Measurements from ENCODE around the gene APBB1IP. TPM values are rescaled to one million over a fixed set of nuclear protein-coding genes. Genes with fewer than 3 reads are reported as not detected.
"Not testable (repeated sequence)": the region's sequence is repeated elsewhere in the genome, so short reads cannot be mapped to it uniquely, and the experiment has no call there.

The APBB1IP gene
- total RNA-seq = 2.5 TPM
- long read RNA-seq = 0 reads

- peak; percentile 96 for DNase-seq (ENCODE audit: low spot score)
Observed at GRCh38 chr10:26437637-26438461, at the start of gene APBB1IP. Gene APBB1IP (plus strand): TSS chr10:26438341. CDS start chr10:26492327, 53,986 bp downstream.

GRCh38 chr10:26389533-26389932 lies 48.6 kb upstream of the APBB1IP start:
- intact Hi-C loops (cut with DNase I) = no loop called here
- no peak for DNase-seq (ENCODE audit: low spot score)

More at GRCh38 chr10:26437637-26438461, at the start of gene APBB1IP:
- intact Hi-C loops (cut with DNase I) = no loop called here

GRCh38 chr10:26391701-26392695 lies 46.1 kb upstream of the APBB1IP start:
- intact Hi-C loops (cut with DNase I) = no loop called here
- peak; percentile 84 for DNase-seq (ENCODE audit: low spot score)

GRCh38 chr10:26398353-26398752 lies 39.8 kb upstream of the APBB1IP start:
- intact Hi-C loops (cut with DNase I) = not testable (repeated sequence)

GRCh38 chr10:26407406-26407969 lies 30.7 kb upstream of the APBB1IP start:
- intact Hi-C loops (cut with DNase I) = no loop called here
- no peak for DNase-seq (ENCODE audit: low spot score)

More at GRCh38 chr10:26398353-26398752, 39.8 kb upstream of the APBB1IP start:
- not testable (repeated sequence) for DNase-seq (ENCODE audit: low spot score)

GRCh38 chr10:26408858-26409494 lies 29.2 kb upstream of the APBB1IP start:
- intact Hi-C loops (cut with DNase I) = no loop called here
- no peak for DNase-seq (ENCODE audit: low spot score)

- intact Hi-C loops (cut with DNase I) = no loop called here
- DNase-seq (ENCODE audit: low spot score) = no peak
Observed at GRCh38 chr10:26410356-26410755, 27.8 kb upstream of the APBB1IP start.

- intact Hi-C loops (cut with DNase I) = no loop called here
- DNase-seq (ENCODE audit: low spot score) = no peak
Observed at GRCh38 chr10:26412932-26413331, 25.2 kb upstream of the APBB1IP start.

- no peak for DNase-seq (ENCODE audit: low spot score)
- intact Hi-C loops (cut with DNase I) = no loop called here
Observed at GRCh38 chr10:26413375-26413774, 24.8 kb upstream of the APBB1IP start.

- no peak for DNase-seq (ENCODE audit: low spot score)
- intact Hi-C loops (cut with DNase I) = no loop called here
Observed at GRCh38 chr10:26417136-26417535, 21.0 kb upstream of the APBB1IP start.

- intact Hi-C loops (cut with DNase I) = no loop called here
- DNase-seq (ENCODE audit: low spot score) = no peak
Observed at GRCh38 chr10:26422977-26423376, 15.2 kb upstream of the APBB1IP start.

GRCh38 chr10:26423722-26424121 lies 14.4 kb upstream of the APBB1IP start:
- DNase-seq (ENCODE audit: low spot score) = no peak
- intact Hi-C loops (cut with DNase I) = no loop called here

- no peak for DNase-seq (ENCODE audit: low spot score)
- intact Hi-C loops (cut with DNase I) = no loop called here
Observed at GRCh38 chr10:26430641-26431163, 7.4 kb upstream of the APBB1IP start.

- intact Hi-C loops (cut with DNase I) = no loop called here
Observed at GRCh38 chr10:26432938-26433337, 5.2 kb upstream of the APBB1IP start.

GRCh38 chr10:26435852-26436251 lies 2.3 kb upstream of the APBB1IP start:
- intact Hi-C loops (cut with DNase I) = no loop called here
- no peak for DNase-seq (ENCODE audit: low spot score)

More at GRCh38 chr10:26432938-26433337, 5.2 kb upstream of the APBB1IP start:
- no peak for DNase-seq (ENCODE audit: low spot score)

GRCh38 chr10:26436848-26437247 lies 1.3 kb upstream of the APBB1IP start:
- intact Hi-C loops (cut with DNase I) = no loop called here
- peak; percentile 79 for DNase-seq (ENCODE audit: low spot score)

GRCh38 chr10:26438534-26439341 lies 597 bp downstream of the APBB1IP start:
- DNase-seq (ENCODE audit: low spot score) = peak; percentile 90
- intact Hi-C loops (cut with DNase I) = no loop called here

GRCh38 chr10:26439406-26440087 lies 1.4 kb downstream of the APBB1IP start:
- DNase-seq (ENCODE audit: low spot score) = no peak
- intact Hi-C loops (cut with DNase I) = no loop called here

All from cardiac septum (tissue), 1 donor.